GM13977 (cell line): ENCODE data around the gene INSM1.

Experiments used
- DNase-seq: peaks from one replicate; pipeline ENCODE4 v3.0.0; 2012; ENCODE audit warnings: low spot score
- in situ Hi-C: fragments of 300-500 bp; cut with MboI; formaldehyde crosslinking; loops from one replicate; pipeline ENCODE4 v1.12.0; 2022; ENCODE audit warnings: low sequenced_read_pairs, low pct_unique_long_range_greater_than_20kb, mixed read lengths, inconsistent platforms; ENCODE audit not compliant: unreplicated experiment
- TF ChIP-seq, protein P1 (sequence below): IDR thresholded peaks from 2 replicates; pipeline ENCODE4 v1.5.1; 2012; ENCODE audit warnings: mild to moderate bottlenecking, control low read depth; ENCODE audit not compliant: insufficient read depth; ENCODE audit errors: extremely low read depth, missing control alignments

The INSM1 gene

DNA sequence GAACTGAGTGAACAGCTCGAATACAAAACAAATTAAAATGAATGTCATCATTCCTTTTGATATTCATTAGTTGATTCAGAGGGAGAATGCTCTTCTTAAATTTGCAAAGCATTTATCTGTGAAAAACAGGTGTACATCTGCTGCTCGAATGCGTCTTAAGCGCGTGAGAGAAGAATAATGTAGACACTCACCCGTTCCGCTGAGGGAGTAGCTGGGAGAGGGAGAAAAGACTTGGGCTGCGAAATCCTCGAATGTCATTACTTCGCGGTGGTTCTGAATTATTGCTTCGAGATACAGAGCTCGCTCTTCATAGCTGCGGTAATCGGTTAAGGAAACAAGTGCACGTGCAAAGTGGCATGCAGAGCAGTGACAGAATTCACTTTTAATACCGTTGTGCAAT is 43.9 kb downstream of the INSM1 start:
- TF ChIP-seq, protein P1, sequence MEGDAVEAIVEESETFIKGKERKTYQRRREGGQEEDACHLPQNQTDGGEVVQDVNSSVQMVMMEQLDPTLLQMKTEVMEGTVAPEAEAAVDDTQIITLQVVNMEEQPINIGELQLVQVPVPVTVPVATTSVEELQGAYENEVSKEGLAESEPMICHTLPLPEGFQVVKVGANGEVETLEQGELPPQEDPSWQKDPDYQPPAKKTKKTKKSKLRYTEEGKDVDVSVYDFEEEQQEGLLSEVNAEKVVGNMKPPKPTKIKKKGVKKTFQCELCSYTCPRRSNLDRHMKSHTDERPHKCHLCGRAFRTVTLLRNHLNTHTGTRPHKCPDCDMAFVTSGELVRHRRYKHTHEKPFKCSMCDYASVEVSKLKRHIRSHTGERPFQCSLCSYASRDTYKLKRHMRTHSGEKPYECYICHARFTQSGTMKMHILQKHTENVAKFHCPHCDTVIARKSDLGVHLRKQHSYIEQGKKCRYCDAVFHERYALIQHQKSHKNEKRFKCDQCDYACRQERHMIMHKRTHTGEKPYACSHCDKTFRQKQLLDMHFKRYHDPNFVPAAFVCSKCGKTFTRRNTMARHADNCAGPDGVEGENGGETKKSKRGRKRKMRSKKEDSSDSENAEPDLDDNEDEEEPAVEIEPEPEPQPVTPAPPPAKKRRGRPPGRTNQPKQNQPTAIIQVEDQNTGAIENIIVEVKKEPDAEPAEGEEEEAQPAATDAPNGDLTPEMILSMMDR = no peak
- in situ Hi-C loops = no loop called here
- no peak for DNase-seq

DNA sequence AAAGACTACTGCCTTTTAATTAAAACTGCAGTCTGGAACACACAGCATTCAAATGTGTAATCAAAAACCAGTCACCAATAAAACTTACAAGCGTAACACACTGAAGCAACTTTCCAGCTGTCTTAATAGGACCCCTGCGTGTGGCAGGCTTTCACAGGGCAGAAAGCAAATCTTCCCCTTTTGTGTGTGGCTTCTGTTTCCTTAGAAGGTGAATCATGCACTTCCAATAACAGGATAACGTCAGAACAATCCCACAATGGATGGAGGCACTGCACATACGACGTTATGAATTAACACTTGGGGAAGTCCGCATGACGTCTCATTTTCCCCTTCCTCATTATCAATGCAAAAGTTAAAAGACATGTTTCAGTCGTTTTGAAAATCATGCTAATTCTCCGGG is 44.8 kb downstream of the INSM1 start:
- TF ChIP-seq, protein P1 = no peak
- in situ Hi-C loops = no loop called here
- no peak for DNase-seq

DNA sequence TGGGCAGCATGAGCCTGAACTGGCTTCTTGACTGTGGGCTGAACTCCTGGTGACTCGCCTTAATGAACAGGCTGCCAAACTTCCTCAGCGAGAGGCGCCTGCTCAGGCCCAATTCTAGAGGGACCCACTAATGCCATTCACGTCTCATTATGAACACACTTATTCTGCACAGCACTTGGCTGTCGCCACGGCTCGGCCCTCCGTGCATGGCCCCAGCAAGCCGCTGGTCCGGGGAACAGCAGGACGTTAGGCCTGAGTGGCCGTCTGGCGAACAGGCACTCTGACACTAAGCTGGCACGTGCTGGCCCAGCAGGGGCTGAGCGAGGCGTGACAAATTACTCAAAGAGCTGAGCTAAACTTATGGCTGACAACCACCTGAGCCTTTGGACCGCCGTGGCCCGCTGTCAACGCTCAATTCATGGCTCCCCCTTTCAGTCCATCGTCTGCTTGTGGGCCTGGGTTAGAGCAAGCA is 45.9 kb downstream of the INSM1 start:
- DNase-seq = no peak
- in situ Hi-C loops = no loop called here

DNA sequence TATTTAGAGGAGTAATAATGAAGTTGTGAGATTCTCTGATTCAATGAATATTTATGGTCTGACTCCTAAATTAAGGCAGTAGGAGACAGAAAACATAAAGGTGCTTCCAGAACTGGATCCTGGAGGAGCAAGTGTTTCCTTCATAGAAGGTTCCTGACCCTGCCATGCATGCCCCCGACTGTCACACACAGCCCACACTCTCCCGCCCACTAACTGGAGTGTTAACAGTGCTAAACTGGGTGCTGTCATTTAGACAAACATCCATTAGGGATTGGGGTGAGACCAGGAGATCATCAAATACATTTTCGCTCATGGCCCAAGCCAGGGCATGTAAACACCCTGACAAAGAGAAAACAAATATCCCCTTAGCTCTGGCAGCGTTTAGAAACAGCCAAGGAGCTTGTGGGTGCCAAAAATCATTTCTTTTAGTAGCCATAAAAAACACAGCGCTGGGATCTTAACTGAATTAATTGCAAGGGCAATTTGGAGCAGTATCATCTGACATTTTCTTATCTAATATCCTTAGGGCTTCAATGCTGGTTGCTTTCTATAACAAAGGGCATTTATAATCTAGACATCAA is 46.8 kb downstream of the INSM1 start:
- no peak for DNase-seq
- TF ChIP-seq, protein P1 = no peak
- in situ Hi-C loops = no loop called here

More for the DNA sequence above, 45.9 kb downstream of the INSM1 start:
- TF ChIP-seq, protein P1 = no peak

DNA sequence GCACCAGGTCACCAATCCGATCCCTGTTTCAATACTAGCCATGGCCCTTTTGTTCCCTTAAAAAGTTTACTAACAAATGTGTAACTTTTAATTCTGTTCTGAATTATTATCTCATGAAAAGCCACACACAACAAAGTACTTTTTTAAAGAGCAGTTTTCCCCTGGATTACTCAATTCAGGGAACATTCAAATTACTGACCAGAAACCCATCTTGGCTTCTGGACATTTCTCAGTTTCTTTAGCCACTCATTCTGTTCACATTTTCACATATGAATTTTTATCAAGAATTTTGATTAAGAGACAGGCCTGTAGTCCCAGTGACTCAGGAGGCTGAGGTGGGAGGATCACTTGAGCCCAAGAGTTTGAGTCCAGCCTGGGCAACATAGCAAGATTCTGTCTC is 47.4 kb downstream of the INSM1 start:
- in situ Hi-C loops = no loop called here
- TF ChIP-seq, protein P1 = no peak
- DNase-seq = no peak

DNA sequence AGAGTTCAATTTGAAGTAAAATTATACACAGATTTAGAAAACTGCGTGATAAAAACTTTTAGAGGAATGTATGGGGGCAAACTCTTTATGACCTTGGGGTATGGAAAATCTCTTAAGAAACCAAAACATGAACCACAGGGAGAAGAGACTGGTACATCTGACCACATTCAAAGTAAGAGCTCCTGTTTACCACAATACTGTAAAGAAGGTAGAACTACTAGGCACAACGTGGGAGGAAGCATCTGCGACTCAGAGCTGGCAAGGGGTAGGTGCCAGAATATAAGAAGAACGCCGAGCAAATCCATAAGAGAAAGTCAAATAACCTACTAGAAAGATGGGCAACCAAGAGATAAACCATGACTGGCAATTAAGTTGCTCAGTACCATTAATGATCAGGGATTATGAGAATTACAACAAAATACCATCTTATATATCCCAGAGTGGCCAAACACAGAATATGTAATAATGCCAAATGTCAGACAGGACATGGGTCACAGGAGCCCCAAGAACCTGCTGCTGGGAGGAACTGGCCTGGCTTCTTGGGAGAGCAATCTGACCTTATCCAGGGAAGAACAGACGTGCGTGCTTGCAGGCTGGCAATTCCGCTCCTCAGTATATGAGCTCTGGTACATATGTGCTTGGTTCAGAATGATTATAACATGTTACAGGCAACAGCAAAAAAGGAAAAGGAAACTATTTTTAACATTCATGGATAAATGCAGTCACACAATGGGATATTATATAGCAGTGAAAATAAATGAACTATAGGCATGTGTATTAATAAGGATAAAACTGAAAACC is 50.2 kb downstream of the INSM1 start:
- TF ChIP-seq, protein P1 = no peak
- in situ Hi-C loops = no loop called here
- DNase-seq = no peak
